NCI-H2107 treated with DMSO at 0.1 percent for 48 hours (cell line): ENCODE measurements around the gene FOXC1.

Experiments
- DNase-seq: peaks from one replicate; lab custom pipeline; 2025; ENCODE audit not compliant: unreplicated experiment; lab: John Stamatoyannopoulos, UW

The FOXC1 gene

DNA sequence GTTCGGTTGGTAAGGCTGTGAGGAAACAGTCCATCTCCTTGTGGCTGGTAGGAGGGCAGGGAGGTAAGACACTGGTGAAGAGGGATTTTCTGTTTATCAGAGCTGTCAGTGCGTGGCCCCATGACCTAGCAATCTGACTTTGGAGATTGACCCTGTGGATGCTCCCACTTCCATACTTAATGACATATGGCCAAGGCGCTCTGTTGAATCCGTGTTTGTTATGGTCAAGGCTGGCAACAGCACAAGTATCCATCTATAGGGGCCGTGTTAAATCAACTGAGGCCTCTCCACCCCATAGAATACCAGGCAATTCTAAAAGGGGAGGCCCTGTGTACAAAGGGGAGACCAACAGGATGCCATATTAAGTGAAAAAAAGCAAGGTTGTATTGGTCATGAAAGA is 25.6 kb upstream of the FOXC1 start:
- DNase-seq = no peak

GRCh38 chr6:1584996-1585668 is 24.6 kb upstream of the FOXC1 start:
- DNase-seq = no peak

- DNase-seq = no peak
These were observed 24.1 kb upstream of the FOXC1 start for GRCh38 chr6:1585669-1586049.

DNA sequence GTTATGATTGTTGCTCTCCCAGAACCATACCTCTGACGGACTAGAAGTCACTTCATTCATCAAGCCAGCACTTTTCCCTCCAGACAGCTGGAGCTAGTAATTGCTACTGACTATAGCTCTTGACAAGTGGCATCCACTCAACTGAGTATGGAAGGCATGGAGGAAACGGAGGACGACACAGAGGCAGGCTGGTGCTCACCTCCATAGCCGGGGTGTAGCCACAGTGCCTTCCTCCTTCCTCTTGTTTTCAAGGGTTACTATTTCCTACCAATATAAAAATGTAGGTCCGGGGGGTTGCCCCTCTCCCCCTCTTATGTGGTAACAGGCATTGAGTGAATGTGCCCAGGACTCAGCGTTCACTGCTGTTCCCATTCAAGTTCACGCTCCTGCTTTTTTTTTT is 23.5 kb upstream of the FOXC1 start:
- no peak for DNase-seq

DNA sequence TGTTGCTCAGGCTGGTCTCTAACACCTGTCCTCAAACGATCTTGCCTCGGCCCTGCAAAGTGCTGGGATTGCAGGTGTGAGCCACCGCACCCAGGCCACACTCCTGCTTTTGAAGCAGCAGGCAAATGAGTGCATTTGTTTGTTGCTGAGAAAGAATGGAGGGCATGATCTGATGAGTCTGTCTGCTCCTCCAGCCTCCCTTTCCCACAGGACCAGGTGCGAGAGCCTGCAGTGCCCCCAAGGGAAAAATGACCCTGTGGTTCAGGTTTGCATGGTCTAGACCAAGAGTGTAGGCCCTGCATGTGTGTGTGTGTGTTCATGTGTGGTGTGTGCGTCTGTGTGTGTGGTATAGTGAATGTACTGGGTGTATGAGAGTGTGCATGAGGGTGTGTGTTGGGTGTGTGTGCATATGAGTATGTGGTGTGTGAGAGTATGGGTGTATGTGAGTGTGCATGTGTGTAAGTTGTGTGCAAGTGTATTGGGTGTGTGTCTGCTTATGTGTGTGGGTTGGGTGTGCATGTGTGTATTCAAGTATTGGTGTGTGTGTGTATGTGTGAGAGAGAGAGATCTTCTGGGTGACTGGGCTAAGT is 22.8 kb upstream of the FOXC1 start:
- no peak for DNase-seq

GRCh38 chr6:1587546-1587945 is 22.2 kb upstream of the FOXC1 start:
- no peak for DNase-seq

DNA sequence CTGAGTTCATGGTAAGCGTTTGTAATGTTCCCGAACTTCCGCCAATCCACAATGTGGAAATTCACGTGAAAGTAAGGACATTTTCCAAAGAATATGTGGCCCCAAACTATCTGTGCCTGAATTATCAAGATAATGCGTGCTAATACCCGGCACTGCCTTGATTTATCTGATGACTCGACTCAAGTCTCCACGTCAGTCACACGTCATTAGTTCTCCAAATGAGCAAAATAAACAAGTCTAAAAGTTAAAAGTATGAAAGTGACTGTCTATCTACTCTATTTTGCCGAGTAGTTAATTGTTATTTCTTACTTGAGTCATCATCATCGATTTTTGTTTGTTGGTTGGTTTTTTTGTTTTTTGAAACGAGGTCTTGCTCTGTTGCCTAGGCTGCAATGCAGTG is 21.7 kb upstream of the FOXC1 start:
- no peak for DNase-seq

GRCh38 chr6:1589208-1589607 is 20.5 kb upstream of the FOXC1 start:
- DNase-seq = no peak

DNA sequence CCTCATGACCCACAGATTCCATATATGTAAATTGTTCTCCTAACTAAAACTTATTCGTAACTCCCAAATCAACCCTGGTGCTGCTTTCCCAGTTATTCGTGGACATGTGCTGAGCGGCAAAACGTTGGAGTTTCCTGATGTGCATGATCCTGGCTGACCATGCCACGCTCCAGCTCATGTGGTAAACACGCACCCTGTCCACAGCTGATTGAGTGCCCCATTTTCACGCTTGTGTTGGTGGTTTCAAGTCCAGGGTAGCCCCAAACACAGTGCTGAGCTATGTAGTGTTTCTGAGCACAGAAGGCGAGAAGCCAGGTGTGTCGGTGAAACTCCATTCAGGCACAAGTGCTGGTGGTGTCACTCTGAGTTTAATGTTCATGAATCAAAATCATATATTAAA is 19.1 kb upstream of the FOXC1 start:
- no peak for DNase-seq

GRCh38 chr6:1591243-1591642 is 18.5 kb upstream of the FOXC1 start:
- DNase-seq = no peak

DNA sequence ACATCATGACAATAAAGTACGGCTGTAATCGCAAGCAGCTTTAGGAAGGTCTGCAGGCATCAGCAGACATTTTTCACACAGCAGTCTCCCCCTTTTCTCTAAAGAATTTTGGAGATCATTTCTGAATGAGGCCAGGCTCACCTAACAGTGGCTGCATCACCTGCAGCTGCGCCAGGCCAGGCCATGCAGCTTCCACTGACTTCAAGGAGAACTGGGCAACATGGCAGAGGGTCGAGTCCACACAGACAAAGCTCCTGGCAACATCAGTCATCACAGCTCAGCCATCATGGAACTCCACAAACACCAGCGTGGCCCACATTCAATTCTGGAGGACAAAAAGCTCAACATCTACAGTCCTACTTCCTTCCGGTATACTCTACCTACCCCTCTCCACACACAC is 17.8 kb upstream of the FOXC1 start:
- DNase-seq = no peak

DNA sequence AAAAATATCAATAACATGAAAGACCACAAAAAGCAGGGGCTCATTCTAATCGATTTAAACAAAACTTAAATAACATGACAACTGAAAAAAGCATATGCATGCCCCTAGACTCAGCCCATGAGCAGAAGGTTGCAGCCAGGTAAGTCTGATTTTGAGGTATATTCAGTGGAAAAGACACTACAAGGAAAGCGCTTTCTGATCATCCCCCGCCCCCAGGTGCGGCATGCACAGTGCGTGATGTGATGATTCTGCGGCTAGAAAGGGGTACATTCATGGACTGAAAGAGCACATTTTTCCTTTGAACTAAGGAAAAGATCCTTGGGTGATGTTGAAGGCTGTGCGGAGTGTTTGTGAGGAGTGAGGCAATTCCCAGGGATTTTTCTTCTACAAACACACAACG is 16.9 kb upstream of the FOXC1 start:
- DNase-seq = no peak

GRCh38 chr6:1593286-1593957 is 16.3 kb upstream of the FOXC1 start:
- no peak for DNase-seq

GRCh38 chr6:1593958-1594314 is 15.8 kb upstream of the FOXC1 start:
- no peak for DNase-seq

GRCh38 chr6:1594445-1595200 is 15.1 kb upstream of the FOXC1 start:
- no peak for DNase-seq

DNA sequence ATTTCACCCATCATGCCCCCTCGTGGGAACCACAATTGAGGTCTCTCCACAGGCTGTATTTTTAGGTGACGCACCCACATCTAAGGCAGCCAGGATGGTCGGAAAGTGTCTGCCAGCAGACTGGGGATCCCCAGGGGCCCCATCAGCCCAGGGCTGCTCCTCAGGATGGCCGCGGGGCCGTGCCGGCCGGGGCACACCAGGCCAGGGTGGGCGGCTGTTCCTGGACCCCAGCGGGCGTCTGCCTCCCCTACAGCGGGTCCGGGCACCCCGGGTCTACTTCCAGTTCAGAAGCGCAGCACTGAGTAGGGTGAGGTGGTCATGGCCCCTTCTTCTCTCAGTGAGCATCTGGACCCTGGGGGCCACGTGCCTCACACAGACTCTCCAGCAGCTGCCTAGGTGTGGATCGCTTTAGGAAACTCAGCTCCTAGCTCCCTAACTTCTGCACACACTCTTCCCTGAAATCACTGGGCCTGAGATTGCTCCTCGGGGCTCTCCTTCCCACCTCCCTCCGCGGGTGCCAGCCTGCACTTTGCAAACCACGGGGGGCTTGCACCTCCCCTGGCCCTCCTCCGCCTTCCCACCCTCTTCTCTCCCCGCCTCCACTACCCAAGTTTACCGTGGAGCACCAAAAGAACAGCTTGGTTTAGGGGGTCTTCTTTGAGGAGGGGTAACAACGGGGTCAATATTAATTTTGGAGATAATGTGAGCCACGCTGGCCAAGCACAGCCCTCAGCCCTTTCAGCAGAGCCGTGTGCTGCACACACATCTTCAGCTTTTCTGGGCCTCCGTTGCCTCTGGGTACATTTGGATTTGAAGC is 14.2 kb upstream of the FOXC1 start:
- no peak for DNase-seq

DNA sequence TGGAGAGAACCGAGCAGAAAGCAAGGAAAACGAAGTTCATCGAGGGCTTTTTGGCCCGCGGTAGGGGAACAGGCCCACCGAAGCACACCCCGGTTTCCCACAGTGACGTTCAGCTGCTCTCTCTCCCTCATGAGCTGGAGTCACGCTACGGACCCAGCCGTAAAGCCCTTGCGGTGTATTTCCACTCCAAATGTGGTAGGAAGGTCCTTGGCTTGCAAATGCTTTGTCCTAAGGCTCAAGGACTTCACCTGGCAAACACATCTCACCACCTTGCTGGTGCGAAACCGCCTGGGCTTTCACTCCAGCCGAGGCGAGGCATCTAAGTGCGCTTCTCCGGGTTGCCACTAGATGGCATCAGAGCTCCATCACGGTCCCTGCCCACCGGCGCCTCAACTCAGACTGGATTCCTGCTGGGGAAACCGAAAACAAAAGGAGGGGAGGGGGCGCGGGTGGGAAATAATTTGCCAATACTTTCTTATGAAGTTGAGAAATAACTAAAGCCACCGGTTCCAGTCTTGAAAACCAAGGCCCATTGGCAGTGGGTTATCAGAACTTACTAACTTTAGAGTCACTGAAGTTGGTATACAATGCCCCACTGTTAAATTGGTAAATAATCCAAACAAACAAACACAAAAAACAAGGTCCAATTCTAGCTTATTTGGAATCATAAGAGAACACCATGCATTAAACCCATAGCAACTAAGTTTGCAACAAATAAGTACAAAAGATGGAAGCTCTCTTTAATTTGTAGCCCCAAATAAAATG is 13.4 kb upstream of the FOXC1 start:
- DNase-seq = peak; percentile 38

DNA sequence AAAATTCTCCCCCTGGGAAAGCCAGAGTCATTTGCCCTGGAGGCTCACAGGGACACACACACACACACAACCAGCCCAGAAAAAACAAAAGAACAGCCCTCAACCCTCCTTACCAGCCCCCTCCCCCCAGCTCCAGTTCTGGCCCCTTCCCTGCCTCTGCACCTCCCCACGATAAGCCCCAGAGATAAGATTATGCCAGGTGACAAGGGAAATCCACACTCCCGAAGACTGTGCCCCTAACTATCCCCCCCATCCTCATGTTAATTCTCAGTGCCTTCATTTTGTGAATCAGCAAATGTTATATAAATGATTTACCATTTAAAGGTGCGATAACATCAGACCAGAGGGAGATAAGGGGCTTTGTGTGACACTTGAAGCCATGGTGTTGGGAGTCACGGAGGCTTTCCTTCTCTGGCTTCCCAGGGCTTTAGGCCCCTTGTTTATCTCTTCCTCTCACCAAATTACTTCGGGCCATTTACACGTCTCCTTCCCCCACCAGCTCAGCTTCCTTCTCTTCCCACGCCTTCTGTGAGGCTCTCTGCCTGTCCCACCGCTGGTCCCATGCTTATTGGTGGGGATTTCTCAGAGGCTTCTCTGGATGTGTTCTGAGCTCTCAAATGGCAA is 12.5 kb upstream of the FOXC1 start:
- no peak for DNase-seq

GRCh38 chr6:1597924-1598323 is 11.8 kb upstream of the FOXC1 start:
- DNase-seq = no peak

- DNase-seq = no peak
These were observed 11.3 kb upstream of the FOXC1 start for GRCh38 chr6:1598433-1598832.
